Ramos (cell line): ENCODE results near the gene NTM.

ENCODE experiments used
- in situ Hi-C: fragments of 300-500 bp; cut with MboI; formaldehyde crosslinking; loops from one replicate; pipeline ENCODE4 v1.14.3; 2022; ENCODE audit warnings: low sequenced_read_pairs; ENCODE audit not compliant: unreplicated experiment

NTM gene

DNA sequence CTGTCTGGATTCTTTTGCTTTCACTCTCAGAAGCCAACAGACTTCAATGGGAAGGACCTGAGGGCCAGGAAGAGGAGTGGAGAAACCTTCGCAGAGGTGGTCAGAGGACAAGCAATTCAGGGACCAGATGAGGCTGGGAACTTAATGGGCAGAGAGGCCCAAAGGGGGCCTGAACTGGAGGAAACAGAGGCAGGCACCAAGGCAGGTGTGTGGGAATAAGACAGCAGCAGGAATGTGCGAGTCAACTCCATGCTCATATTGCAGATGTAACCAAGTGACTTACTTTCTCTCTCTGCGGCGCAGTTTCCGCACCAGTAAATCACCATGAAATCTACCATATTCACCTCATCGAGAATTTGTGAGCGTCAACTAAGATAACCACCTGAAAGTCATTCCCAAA is 669.1 kb downstream of the NTM start:
- in situ Hi-C loops, result no loop called here

DNA sequence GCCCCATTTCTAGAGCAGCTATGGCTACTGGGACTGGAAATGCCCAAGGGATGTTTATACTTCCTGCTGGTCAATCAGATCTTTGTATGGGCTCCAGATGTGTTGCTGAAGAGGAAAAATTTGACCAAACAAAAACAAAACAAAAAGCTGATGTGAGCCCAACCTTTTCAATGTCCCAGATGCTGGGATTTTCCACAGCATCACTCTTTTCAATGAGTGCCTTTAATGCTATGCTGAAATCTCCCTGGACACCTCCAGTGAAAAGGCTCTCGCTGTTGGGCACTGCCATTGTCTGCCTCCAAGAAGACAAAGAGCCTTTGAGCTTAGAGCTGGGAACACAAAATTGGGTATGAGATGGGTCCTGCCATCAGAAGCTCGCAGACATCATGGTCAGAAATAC is 671.9 kb downstream of the NTM start:
- in situ Hi-C loops, result no loop called here

- in situ Hi-C loops, result no loop called here
These were observed 673.3 kb downstream of the NTM start for GRCh38 chr11:132043714-132044113.

DNA sequence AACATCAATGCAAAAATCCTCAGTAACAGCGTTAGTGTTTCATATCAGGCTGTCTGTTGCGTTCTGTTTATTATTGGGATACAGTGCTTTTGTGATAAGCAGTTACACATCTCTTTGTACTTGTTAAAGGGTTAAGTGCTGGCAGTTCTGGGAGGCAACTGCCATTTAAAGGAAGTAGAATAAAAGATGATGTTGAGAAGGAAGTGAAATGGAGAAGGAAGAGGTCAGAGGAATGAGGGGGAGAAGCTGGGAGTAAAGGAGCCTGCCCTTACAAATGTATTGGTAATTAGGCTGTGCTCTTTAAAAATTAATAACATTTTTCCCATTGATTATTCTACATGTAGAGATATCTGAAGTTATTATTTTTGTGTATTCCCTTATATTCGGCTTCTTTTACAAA is 674.7 kb downstream of the NTM start:
- in situ Hi-C loops, result no loop called here

- in situ Hi-C loops, result no loop called here
These were observed 676.0 kb downstream of the NTM start for GRCh38 chr11:132046288-132046865.

- in situ Hi-C loops, result no loop called here
These were observed 676.8 kb downstream of the NTM start for GRCh38 chr11:132047167-132047566.

DNA sequence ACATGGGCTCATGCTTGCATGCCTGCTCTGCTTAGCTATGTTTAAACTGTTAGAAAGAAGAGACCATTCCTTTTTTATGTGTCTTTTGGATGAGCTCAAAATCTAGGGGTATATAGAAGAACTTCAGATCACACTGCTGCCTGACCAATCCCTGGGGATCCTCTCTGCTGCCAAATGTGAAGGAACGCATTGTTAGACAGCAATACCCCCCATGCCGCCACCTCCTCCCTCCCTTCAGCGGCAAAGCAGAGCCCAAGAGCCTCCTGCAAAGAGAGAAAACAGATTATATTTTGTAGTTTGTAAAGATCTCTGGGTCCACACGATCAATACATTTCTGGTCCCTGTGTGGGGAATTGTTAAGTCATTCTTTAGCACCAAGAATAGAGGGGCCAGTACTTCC is 677.6 kb downstream of the NTM start:
- in situ Hi-C loops, result no loop called here

DNA sequence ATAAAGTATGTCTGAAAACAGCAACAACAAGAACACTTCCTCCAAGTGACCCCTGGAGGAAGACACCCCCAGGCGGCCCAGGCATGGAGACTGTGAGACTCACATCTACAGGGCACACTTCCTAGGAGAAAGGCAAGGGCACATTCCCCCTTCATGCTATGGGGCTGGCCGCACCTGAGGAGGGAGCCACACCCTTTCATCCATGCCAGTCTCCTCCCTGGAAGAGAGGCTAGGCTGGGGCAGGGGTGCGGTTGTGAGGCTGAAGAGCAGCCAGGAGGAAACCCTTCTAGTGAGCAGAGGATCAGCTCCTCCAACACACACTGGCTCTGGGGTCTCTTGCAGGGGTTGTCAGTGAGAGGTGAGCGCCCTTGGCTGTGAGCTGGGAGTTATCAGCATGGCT is 678.8 kb downstream of the NTM start:
- in situ Hi-C loops, result no loop called here

GRCh38 chr11:132050049-132050448 is 679.6 kb downstream of the NTM start:
- in situ Hi-C loops, result no loop called here

- in situ Hi-C loops, result no loop called here
These were observed 680.3 kb downstream of the NTM start for GRCh38 chr11:132050577-132051165.

DNA sequence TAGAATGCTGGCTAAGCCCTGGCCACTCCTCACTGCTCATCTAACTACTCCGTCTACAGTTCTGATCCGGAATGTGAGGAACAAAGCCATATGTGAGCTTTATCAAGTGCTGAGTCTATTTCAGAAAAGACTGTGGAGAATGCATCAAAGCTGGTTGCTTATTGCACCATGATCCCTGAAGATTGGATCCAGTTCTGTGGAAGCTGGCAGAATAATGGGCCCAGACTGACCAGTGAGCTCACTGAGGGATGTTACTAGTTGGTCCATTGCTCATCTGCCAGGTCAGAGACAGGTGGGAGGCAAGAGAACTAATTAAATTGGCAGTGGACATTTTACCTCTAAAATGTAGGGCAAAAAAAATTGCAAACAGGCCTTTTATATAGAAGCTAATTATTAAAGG is 681.3 kb downstream of the NTM start:
- in situ Hi-C loops, result no loop called here

DNA sequence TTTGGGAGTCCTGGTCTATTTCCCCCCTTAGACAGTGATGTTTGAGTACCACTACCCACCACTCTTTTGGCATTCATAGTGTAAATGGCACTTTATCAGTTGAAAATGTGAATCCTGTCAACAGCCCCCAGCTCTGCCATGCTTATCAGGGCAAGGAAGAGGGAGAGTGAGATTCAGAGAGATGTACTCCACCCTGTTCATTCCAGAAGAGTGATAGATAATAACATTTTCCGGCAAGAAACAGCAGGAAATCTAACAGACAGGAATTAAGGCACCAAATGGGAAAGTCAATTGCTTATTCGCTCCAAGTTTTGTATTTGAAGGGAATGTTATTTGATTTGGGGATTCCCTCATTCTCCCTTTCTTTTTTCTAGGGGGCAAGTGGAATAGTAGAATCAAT is 681.9 kb downstream of the NTM start:
- in situ Hi-C loops, result no loop called here

DNA sequence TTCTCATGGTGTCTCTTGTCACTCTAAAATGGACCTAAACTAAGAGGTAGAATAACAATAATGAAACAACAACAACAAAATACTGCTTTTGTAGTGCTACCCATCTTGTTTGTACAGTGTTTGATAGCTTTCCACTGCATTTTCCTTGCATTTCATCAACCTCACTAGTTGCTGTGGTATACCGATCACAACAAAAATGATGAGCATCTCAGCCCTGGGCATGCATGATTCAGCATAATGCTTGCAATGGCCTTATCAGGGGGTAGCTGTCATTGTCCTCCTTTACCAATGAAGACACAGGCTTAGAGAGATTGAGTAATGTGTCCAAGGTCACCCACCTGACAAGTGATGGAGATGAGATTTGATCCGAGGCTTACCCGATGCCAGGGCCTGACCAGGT is 682.5 kb downstream of the NTM start:
- in situ Hi-C loops, result no loop called here

- in situ Hi-C loops, result no loop called here
These were observed 684.4 kb downstream of the NTM start for GRCh38 chr11:132054822-132055221.

DNA sequence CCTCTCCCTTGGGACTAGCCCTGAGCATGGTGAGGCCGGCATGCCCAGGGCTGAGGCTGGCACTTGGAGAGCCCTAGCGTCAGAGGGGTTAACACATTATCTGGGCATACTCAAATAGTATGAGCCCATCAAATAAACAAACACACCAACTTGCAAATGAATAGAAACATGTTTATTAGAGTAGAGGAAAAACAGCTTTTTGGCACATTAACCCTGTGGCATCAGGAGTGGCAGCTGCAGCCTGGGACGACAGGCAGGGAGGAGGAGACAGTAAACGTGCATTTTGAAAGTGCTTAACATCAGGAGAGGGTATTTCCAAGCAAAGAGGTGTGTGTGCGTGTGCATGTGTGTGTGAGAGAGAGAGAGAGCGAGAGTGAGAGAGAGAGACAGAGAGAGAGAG is 684.9 kb downstream of the NTM start:
- in situ Hi-C loops, result no loop called here

GRCh38 chr11:132056689-132057088 is 686.3 kb downstream of the NTM start:
- in situ Hi-C loops, result no loop called here

DNA sequence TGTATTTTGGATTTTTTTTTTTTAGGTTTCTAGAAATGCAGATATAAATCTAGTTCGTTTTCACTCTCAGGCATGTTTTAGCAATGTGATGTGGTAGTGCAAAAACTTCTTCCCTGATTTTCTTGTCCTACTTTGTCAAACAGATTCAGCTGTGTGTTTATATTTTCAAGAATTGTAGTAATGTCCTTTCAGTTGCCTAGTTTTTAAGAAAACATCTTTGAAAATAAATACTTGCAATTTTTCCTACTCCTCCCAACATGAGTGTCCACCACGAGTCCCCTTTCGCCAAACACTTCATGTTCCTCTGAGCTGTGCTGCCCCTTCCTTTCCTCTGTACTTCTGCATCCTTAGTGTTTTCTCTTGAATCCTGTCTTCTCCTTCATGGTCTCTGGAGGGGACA is 686.9 kb downstream of the NTM start:
- in situ Hi-C loops, result no loop called here

GRCh38 chr11:132058211-132058772 is 687.9 kb downstream of the NTM start:
- in situ Hi-C loops, result no loop called here

- in situ Hi-C loops, result no loop called here
These were observed 690.2 kb downstream of the NTM start for GRCh38 chr11:132060567-132060966.

- in situ Hi-C loops, result no loop called here
These were observed 691.6 kb downstream of the NTM start for GRCh38 chr11:132062031-132062430.

DNA sequence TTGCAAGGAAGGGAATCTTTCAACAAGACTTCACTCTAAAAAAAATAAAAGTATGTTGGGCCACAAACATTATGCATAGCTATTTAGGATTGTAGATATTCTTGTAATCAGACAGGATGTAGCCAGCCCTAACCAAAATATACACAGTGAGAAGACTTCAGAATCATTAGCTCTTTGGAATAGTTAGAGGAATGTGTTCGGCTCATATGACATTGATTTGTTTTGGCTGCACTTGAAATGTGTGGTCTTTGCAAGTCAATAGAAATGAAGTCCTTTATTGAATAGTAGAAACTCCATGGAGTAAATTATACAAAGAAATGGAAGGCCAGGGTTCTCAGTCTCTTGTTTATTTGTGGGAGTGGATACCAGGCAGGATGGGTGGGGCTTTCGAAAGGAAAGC is 692.1 kb downstream of the NTM start:
- in situ Hi-C loops, result no loop called here

- in situ Hi-C loops, result no loop called here
These were observed 694.7 kb downstream of the NTM start for GRCh38 chr11:132064987-132065620.
